ACC112 (cell line): ENCODE results near the gene TEX19.
"Not testable (repeated sequence)": the region's sequence is repeated elsewhere in the genome, so short reads cannot be mapped to it uniquely, and the experiment has no call there.

Experiments used
- H2AFZ ChIP-seq: fragments of 200-600 bp; sonication (generic); one replicate; pipeline ENCODE4 v1.6.0; 2017; ENCODE audit warnings: antibody characterized with exemption, low read length; ENCODE audit not compliant: unreplicated experiment
- H3K27ac ChIP-seq: fragments of 200-600 bp; sonication (generic); 2 replicates; pipeline ENCODE4 v1.5.1; 2014; ENCODE audit warnings: low read depth, mild to moderate bottlenecking, antibody characterized with exemption, low read length, moderate library complexity
- H3K27me3 ChIP-seq: fragments of 200-600 bp; sonication (generic); 2 replicates; pipeline ENCODE4 v1.6.1; 2014; ENCODE audit warnings: mild to moderate bottlenecking, antibody characterized with exemption, low read length, moderate library complexity, mixed read lengths; ENCODE audit not compliant: insufficient read depth
- H3K36me3 ChIP-seq: fragments of 200-600 bp; sonication (generic); 2 replicates; pipeline ENCODE4 v1.6.1; 2016; ENCODE audit warnings: mild to moderate bottlenecking, antibody characterized with exemption, low read length, moderate library complexity, mixed read lengths; ENCODE audit not compliant: insufficient read depth
- H3K4me1 ChIP-seq: fragments of 200-600 bp; sonication (generic); one replicate; pipeline ENCODE4 v1.6.1; 2016; ENCODE audit warnings: low read length, mixed read lengths; ENCODE audit not compliant: insufficient read depth, unreplicated experiment, control insufficient read depth
- H3K4me3 ChIP-seq: fragments of 200-600 bp; sonication (generic); 2 replicates; pipeline ENCODE4 v1.5.1; 2014; ENCODE audit warnings: mild to moderate bottlenecking, low read depth, low read length
- H3K79me2 ChIP-seq: fragments of 200-600 bp; sonication (generic); one replicate; pipeline ENCODE4 v1.6.0; 2016; ENCODE audit warnings: low read length; ENCODE audit not compliant: control insufficient read depth, unreplicated experiment, insufficient read depth

The TEX19 gene

GRCh38 chr17:82361885-82362633 lies 3.0 kb downstream of the TEX19 start:
- Histone ChIP-seq H3K36me3 (no peaks in the 10 kb centered on the region), H3K4me1 (peaks cover 4% of the 10 kb centered on the region), H3K79me2 (no peaks in the 10 kb centered on the region), H3K4me3 (no peak overlapping the region), H2AFZ (no peak overlapping the region), H3K27ac (no peak overlapping the region), H3K27me3 (no peaks in the 10 kb centered on the region)

- H3K27ac ChIP-seq, result no peak overlapping the region
- peaks cover 10% of the 10 kb centered on the region; the same call in 1 of the 2 replicates for H3K27me3 ChIP-seq
- no peaks in the 10 kb centered on the region for H3K4me1 ChIP-seq
These were observed 6.7 kb downstream of the TEX19 start for GRCh38 chr17:82365606-82366295.

GRCh38 chr17:82366749-82367148 lies 7.7 kb downstream of the TEX19 start:
- no peaks in the 10 kb centered on the region for H3K79me2 ChIP-seq
- no peak overlapping the region for H2AFZ ChIP-seq
- no peak overlapping the region for H3K27ac ChIP-seq
- peaks cover 20% of the 10 kb centered on the region for H3K27me3 ChIP-seq
- H3K4me1 ChIP-seq, result no peaks in the 10 kb centered on the region
- no peak overlapping the region for H3K4me3 ChIP-seq
- H3K36me3 ChIP-seq, result no peaks in the 10 kb centered on the region

More at GRCh38 chr17:82365606-82366295, 6.7 kb downstream of the TEX19 start:
- H3K36me3 ChIP-seq, result no peaks in the 10 kb centered on the region
- no peak overlapping the region for H2AFZ ChIP-seq
- H3K79me2 ChIP-seq, result no peaks in the 10 kb centered on the region
- H3K4me3 ChIP-seq, result no peak overlapping the region

GRCh38 chr17:82367724-82368524 lies 8.9 kb downstream of the TEX19 start:
- Histone ChIP-seq H3K27me3 (peaks cover 32% of the 10 kb centered on the region), H3K27ac (no peak overlapping the region), H3K4me1 (no peaks in the 10 kb centered on the region), H3K4me3 (no peak overlapping the region), H3K36me3 (no peaks in the 10 kb centered on the region), H2AFZ (no peak overlapping the region), H3K79me2 (no peaks in the 10 kb centered on the region)

GRCh38 chr17:82369211-82369610 lies 10.2 kb downstream of the TEX19 start:
- peaks cover 41% of the 10 kb centered on the region for H3K27me3 ChIP-seq
- no peak overlapping the region for H3K4me3 ChIP-seq
- H3K4me1 ChIP-seq, result no peaks in the 10 kb centered on the region

GRCh38 chr17:82370471-82371332 lies 11.7 kb downstream of the TEX19 start:
- H3K79me2 ChIP-seq, result no peaks in the 10 kb centered on the region
- peaks cover 54% of the 10 kb centered on the region for H3K27me3 ChIP-seq
- H3K27ac ChIP-seq, result no peak overlapping the region
- peak overlapping the region; percentile 55 for H2AFZ ChIP-seq
- H3K4me3 ChIP-seq, result peak overlapping the region; percentile 64
- no peaks in the 10 kb centered on the region for H3K4me1 ChIP-seq
- no peaks in the 10 kb centered on the region for H3K36me3 ChIP-seq

More at GRCh38 chr17:82369211-82369610, 10.2 kb downstream of the TEX19 start:
- Histone ChIP-seq H3K36me3 (no peaks in the 10 kb centered on the region), H3K27ac (no peak overlapping the region), H2AFZ (no peak overlapping the region), H3K79me2 (no peaks in the 10 kb centered on the region)

GRCh38 chr17:82371333-82372248 lies 12.5 kb downstream of the TEX19 start, which contains the start of gene UTS2R:
Gene UTS2R, plus strand, starts transcription at chr17:82371765. Its CDS starts 2,560 bp downstream, at chr17:82374325.
- Histone ChIP-seq H3K4me3 (peak within 1 kb of the TSS; percentile 64), H3K36me3 (no peaks in the 10 kb centered on the region), H3K27me3 (peaks cover 57% of the 10 kb centered on the region), H2AFZ (peak within 1 kb of the TSS; percentile 55), H3K4me1 (no peaks in the 10 kb centered on the region), H3K27ac (no peak within 1 kb of the TSS), H3K79me2 (no peaks in the 10 kb centered on the region)

GRCh38 chr17:82372249-82373071 lies 13.4 kb downstream of the TEX19 start:
- Histone ChIP-seq H3K27ac (no peak overlapping the region), H3K36me3 (no peaks in the 10 kb centered on the region), H2AFZ (no peak overlapping the region), H3K27me3 (peaks cover 57% of the 10 kb centered on the region), H3K79me2 (no peaks in the 10 kb centered on the region), H3K4me1 (no peaks in the 10 kb centered on the region), H3K4me3 (no peak overlapping the region)

- H3K27ac ChIP-seq, H3K79me2 ChIP-seq, H3K36me3 ChIP-seq, H3K4me3 ChIP-seq, H3K4me1 ChIP-seq, H2AFZ ChIP-seq: not testable (repeated sequence)
- H3K27me3 ChIP-seq, result peaks cover 57% of the 10 kb centered on the region
These were observed 14.0 kb downstream of the TEX19 start for GRCh38 chr17:82373072-82373452.
